Endodermal cell (in vitro differentiated cells): ENCODE data around the gene ALDH1A3. TPM values are rescaled to one million over a fixed set of nuclear protein-coding genes. Genes with fewer than 3 reads are reported as not detected.

Experiments used
- DNase-seq: peaks from one replicate; pipeline ENCODE4 v3.0.0-alpha.2; 2017
- H3K27ac ChIP-seq: 2 replicates; pipeline ENCODE4 v1.5.1; 2013; ENCODE audit warnings: mild to moderate bottlenecking, low read depth, low read length, moderate library complexity
- H3K27me3 ChIP-seq: 2 replicates; pipeline ENCODE4 v1.6.1; 2013; ENCODE audit warnings: mild to moderate bottlenecking, low read length, moderate library complexity; ENCODE audit not compliant: insufficient read depth, control insufficient read depth, poor library complexity, severe bottlenecking
- H3K36me3 ChIP-seq: 2 replicates; pipeline ENCODE4 v1.7.0; 2013; ENCODE audit warnings: mild to moderate bottlenecking, low read length, moderate library complexity; ENCODE audit not compliant: control insufficient read depth, insufficient read depth
- H3K4me1 ChIP-seq: one replicate; pipeline ENCODE4 v1.7.0; 2013; ENCODE audit warnings: low read length; ENCODE audit not compliant: control insufficient read depth, insufficient read depth
- H3K4me3 ChIP-seq: 2 replicates; pipeline ENCODE4 v1.5.1; 2013; ENCODE audit warnings: mild to moderate bottlenecking, low read length, moderate library complexity
- H3K9ac ChIP-seq: 2 replicates; pipeline ENCODE4 v1.6.1; 2013; ENCODE audit warnings: mild to moderate bottlenecking, low read length, moderate library complexity; ENCODE audit not compliant: poor library complexity, severe bottlenecking; ENCODE audit errors: extremely low read depth
- H3K9me3 ChIP-seq: 2 replicates; pipeline ENCODE4 v1.6.1; 2013; ENCODE audit warnings: mild to moderate bottlenecking, low read length, moderate library complexity; ENCODE audit not compliant: control insufficient read depth
- H3K27ac Mint-ChIP-seq: 2 replicates; pipeline ENCODE4 v1.8.0; 2020; ENCODE audit warnings: mixed read lengths
- H3K27me3 Mint-ChIP-seq: 2 replicates; pipeline ENCODE4 v1.8.0; 2021; ENCODE audit warnings: mild to moderate bottlenecking, mixed read lengths; ENCODE audit not compliant: insufficient read depth
- H3K36me3 Mint-ChIP-seq: 2 replicates; pipeline ENCODE4 v1.8.0; 2020; ENCODE audit warnings: low read depth, mixed read lengths
- H3K4me1 Mint-ChIP-seq: 2 replicates; pipeline ENCODE4 v1.8.0; 2020; ENCODE audit warnings: mixed read lengths
- H3K4me3 Mint-ChIP-seq: 2 replicates; pipeline ENCODE4 v1.8.0; 2020; ENCODE audit warnings: mild to moderate bottlenecking, moderate library complexity, mixed read lengths
- H3K9me3 Mint-ChIP-seq: 2 replicates; pipeline ENCODE4 v1.8.0; 2020; ENCODE audit warnings: mild to moderate bottlenecking, mixed read lengths
- CTCF ChIP-seq: fragments of 200-600 bp; sonication (generic); conservative IDR thresholded peaks from 2 replicates; pipeline ENCODE4 v1.5.0; 2021; ENCODE audit warnings: antibody characterized with exemption, mild to moderate bottlenecking
- WGBS, 2 experiments: methylation state at CpG; one replicate each; pipeline versions ENCODE4 v1.1.5 to v1.1.7; 2013; ENCODE audit warnings: missing lambda C conversion rate in 2 of 2, mixed read lengths in 1 of 2; ENCODE audit not compliant: insufficient coverage in 1 of 2, insufficient read length in 1 of 2; 5-methylcytosine and 5-hydroxymethylcytosine counted together
- total RNA-seq, 2 donors: library from RNA; stranded (reverse); fragmentation: NEBNext Ultra II Directional in 1 of 2; extraction: Animal tissue kit (Norgen Biotek cat#: 25700) in 1 of 2; gene quantifications; 2 replicates in 1 of 2; 3 replicates in 1 of 2; pipeline ENCODE4 v1.2.1, GENCODE V29; 2021

ALDH1A3 gene
- total RNA-seq, 2 donors from 2014 or later, result 6.9 to 7.3 TPM

- peaks cover 45% of the 10 kb centered on the region for H3K27me3 Mint-ChIP-seq
- no peaks in the 10 kb centered on the region for H3K9me3 Mint-ChIP-seq
- Histone ChIP-seq H3K4me1 (no peaks in the 10 kb centered on the region), H3K36me3 (no peaks in the 10 kb centered on the region), H3K27me3 (peaks cover 52% of the 10 kb centered on the region), H3K4me3 (no peak overlapping the region), H3K9ac (no peak overlapping the region), H3K9me3 (no peaks in the 10 kb centered on the region), H3K27ac (no peak overlapping the region)
- H3K27ac Mint-ChIP-seq, result no peak overlapping the region
- no peak for DNase-seq
- WGBS, 2 experiments, result 88 to 95% methylated on average over 3 to 7 of the region's 7 CpGs
- no peak overlapping the region for H3K4me3 Mint-ChIP-seq
- no peak for TF ChIP-seq CTCF
- H3K4me1 Mint-ChIP-seq, result peaks cover 6% of the 10 kb centered on the region
- H3K36me3 Mint-ChIP-seq, result no peaks in the 10 kb centered on the region
Observed at GRCh38 chr15:100923076-100923475, 43.4 kb downstream of the ALDH1A3 start.

- peaks cover 4% of the 10 kb centered on the region for H3K4me1 ChIP-seq
- Mint-ChIP-seq H3K27me3 (peaks cover 37% of the 10 kb centered on the region), H3K4me3 (no peak overlapping the region), H3K9me3 (no peaks in the 10 kb centered on the region), H3K27ac (no peak overlapping the region), H3K4me1 (peaks cover 9% of the 10 kb centered on the region), H3K36me3 (no peaks in the 10 kb centered on the region)
- peaks cover 44% of the 10 kb centered on the region for H3K27me3 ChIP-seq
- no peak overlapping the region for H3K9ac ChIP-seq
- DNase-seq, result no peak
- H3K4me3 ChIP-seq, result no peak overlapping the region
- TF ChIP-seq CTCF, result no peak
- H3K9me3 ChIP-seq, result no peaks in the 10 kb centered on the region
- H3K27ac ChIP-seq, result no peak overlapping the region
- no peaks in the 10 kb centered on the region for H3K36me3 ChIP-seq
- WGBS, 2 experiments, result 86 to 95% methylated on average over 2 to 5 of the region's 5 CpGs
Observed at GRCh38 chr15:100923902-100924301, 44.3 kb downstream of the ALDH1A3 start.

- no peak for TF ChIP-seq CTCF
- Histone ChIP-seq H3K27me3 (peaks cover 42% of the 10 kb centered on the region), H3K9ac (no peak overlapping the region), H3K4me3 (no peak overlapping the region), H3K27ac (no peak overlapping the region), H3K4me1 (peaks cover 4% of the 10 kb centered on the region), H3K36me3 (no peaks in the 10 kb centered on the region), H3K9me3 (no peaks in the 10 kb centered on the region)
- Mint-ChIP-seq H3K36me3 (no peaks in the 10 kb centered on the region), H3K4me3 (no peak overlapping the region), H3K4me1 (peaks cover 13% of the 10 kb centered on the region), H3K9me3 (no peaks in the 10 kb centered on the region), H3K27ac (no peak overlapping the region), H3K27me3 (peaks cover 37% of the 10 kb centered on the region)
- WGBS, 2 experiments, result 92 to 96% methylated on average over 11 of the region's 11 CpGs
- DNase-seq, result no peak
Observed at GRCh38 chr15:100924436-100924835, 44.8 kb downstream of the ALDH1A3 start.
